HepG2 (cell line): ENCODE measurements around the gene MLST8. TPM values are rescaled to one million over a fixed set of nuclear protein-coding genes. Genes with fewer than 3 reads are reported as not detected.

ENCODE experiments used
- HDAC2 ChIP-seq: sonication (generic); formaldehyde crosslinking; IDR thresholded peaks from 2 replicates; pipeline ENCODE4 v1.4.0; 2020; ENCODE audit warnings: missing genetic modification reagents
- MTA3 ChIP-seq: sonication (generic); formaldehyde crosslinking; IDR thresholded peaks from 2 replicates; pipeline ENCODE4 v1.4.0; 2020; ENCODE audit warnings: missing genetic modification reagents
- NR2F6 ChIP-seq, 2 experiments: IDR thresholded peaks; 2 replicates each; pipeline ENCODE4 v1.6.1; 2016; ENCODE audit warnings: antibody characterized with exemption in 1 of 2, mild to moderate bottlenecking in 1 of 2
- POLR2G ChIP-seq: fragments of 200-400 bp; formaldehyde crosslinking; IDR thresholded peaks from 2 replicates; pipeline ENCODE4 v1.6.1; 2018; ENCODE audit warnings: mild to moderate bottlenecking, low read depth, low read length, moderate library complexity
- SMARCC2 ChIP-seq: fragments of 450-650 bp; IDR thresholded peaks from 2 replicates; pipeline ENCODE4 v1.6.1; 2017; ENCODE audit warnings: antibody characterized with exemption, mild to moderate bottlenecking
- ZMYM3 ChIP-seq: sonication (generic); formaldehyde crosslinking; IDR thresholded peaks from 2 replicates; pipeline ENCODE4 v1.5.1; 2020; ENCODE audit warnings: mild to moderate bottlenecking, missing genetic modification reagents
- ZNF329 ChIP-seq: sonication (generic); formaldehyde crosslinking; IDR thresholded peaks from 2 replicates; pipeline ENCODE4 v1.9.0; 2021; ENCODE audit warnings: low read depth, mild to moderate bottlenecking, missing genetic modification reagents
- ZNF446 ChIP-seq: sonication (generic); formaldehyde crosslinking; IDR thresholded peaks from 2 replicates; pipeline ENCODE4 v1.5.0; 2020; ENCODE audit warnings: mild to moderate bottlenecking, missing genetic modification reagents
- ZNF616 ChIP-seq: sonication (generic); formaldehyde crosslinking; IDR thresholded peaks from 2 replicates; pipeline ENCODE4 v1.5.0; 2020; ENCODE audit warnings: low read depth, mild to moderate bottlenecking, missing genetic modification reagents
- ZNF660 ChIP-seq: sonication (generic); formaldehyde crosslinking; IDR thresholded peaks from 2 replicates; pipeline ENCODE4 v1.5.1; 2020; ENCODE audit warnings: mild to moderate bottlenecking, low read depth, missing genetic modification reagents, borderline replicate concordance
- ZNF761 ChIP-seq: sonication (generic); formaldehyde crosslinking; conservative IDR thresholded peaks from 2 replicates; pipeline ENCODE4 v1.4.0; 2020; ENCODE audit warnings: mild to moderate bottlenecking, missing genetic modification reagents
- ZNF891 ChIP-seq: sonication (generic); formaldehyde crosslinking; IDR thresholded peaks from 2 replicates; pipeline ENCODE4 v1.5.0; 2020; ENCODE audit warnings: mild to moderate bottlenecking, missing genetic modification reagents
- polyA plus RNA-seq, 8 experiments: library from polyadenylated mRNA; depleted of rRNA in 3 of 8; stranded (reverse) in 7 of 8; unstranded in 1 of 8; fragments of >200 nt; fragmentation: Illumina TruSeq in 4 of 8; extraction: Trizol in 4 of 8; gene quantifications; 2 replicates each; pipeline versions ENCODE4 v1.2.1 to v1.2.3, GENCODE V29; 2011 to 2016; ENCODE audit warnings: low read depth in 4 of 8, missing spikeins in 1 of 8, mixed read lengths in 1 of 8; ENCODE audit not compliant: insufficient read depth in 1 of 8
- total RNA-seq, 5 experiments: library from RNA; depleted of rRNA; stranded (reverse); fragments of >200 nt; fragmentation: Illumina TruSeq; extraction: Trizol; gene quantifications; 2 replicates each; pipeline ENCODE4 v1.2.3, GENCODE V29; 2016; ENCODE audit warnings: low read depth in 1 of 5
- TF ChIP-seq, protein P1 (sequence below): sonication (generic); formaldehyde crosslinking; IDR thresholded peaks from 2 replicates; pipeline ENCODE4 v1.4.0; 2020; ENCODE audit warnings: mild to moderate bottlenecking, missing genetic modification reagents, borderline replicate concordance
- TF ChIP-seq, protein P2 (sequence below): sonication (generic); formaldehyde crosslinking; IDR thresholded peaks from 2 replicates; pipeline ENCODE4 v1.8.0; 2022; ENCODE audit warnings: missing genetic modification reagents, mild to moderate bottlenecking, moderate library complexity, borderline replicate concordance
- TF ChIP-seq, protein P3 (sequence below): sonication (generic); formaldehyde crosslinking; IDR thresholded peaks from 2 replicates; pipeline ENCODE4 v1.4.0; 2020; ENCODE audit warnings: missing genetic modification reagents, borderline replicate concordance
- TF ChIP-seq, protein P4 (sequence below): sonication (generic); formaldehyde crosslinking; IDR thresholded peaks from 2 replicates; pipeline ENCODE4 v1.4.0; 2020; ENCODE audit warnings: missing genetic modification reagents
- TF ChIP-seq, protein P5 (sequence below): sonication (generic); formaldehyde crosslinking; IDR thresholded peaks from 2 replicates; pipeline ENCODE4 v1.5.1; 2020; ENCODE audit warnings: mild to moderate bottlenecking, missing genetic modification reagents, moderate library complexity

Gene MLST8
- total and polyA plus RNA-seq, 2 of the 13 experiments (the other 11 are each of a cell fraction or from before 2014, with no cell fraction given): 30.8 to 72.7 TPM

DNA sequence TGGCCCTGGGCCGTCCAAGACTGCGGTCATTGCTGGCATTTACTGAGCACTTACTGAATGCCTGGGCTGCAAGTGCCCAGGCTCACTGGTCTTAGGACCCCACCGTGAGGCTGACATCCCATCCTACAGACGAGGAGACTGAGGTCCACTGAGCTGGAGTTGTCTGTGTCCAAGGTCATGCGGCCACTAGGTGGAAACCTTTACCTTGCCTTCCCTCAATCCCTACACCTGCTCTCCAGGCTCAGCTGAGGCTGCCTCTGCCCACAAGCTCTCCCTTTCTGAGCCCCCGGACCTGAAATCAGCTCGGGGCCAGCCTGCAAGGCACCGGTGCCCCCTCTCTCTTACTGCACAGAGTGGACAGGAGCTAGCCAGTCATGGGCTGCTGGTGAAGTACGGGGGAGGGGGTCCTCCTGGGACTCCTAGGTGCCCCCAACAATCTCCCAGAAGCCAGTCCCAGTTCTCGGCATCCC is 10.4 kb upstream of the MLST8 start (continued):
- TF ChIP-seq, protein P1, sequence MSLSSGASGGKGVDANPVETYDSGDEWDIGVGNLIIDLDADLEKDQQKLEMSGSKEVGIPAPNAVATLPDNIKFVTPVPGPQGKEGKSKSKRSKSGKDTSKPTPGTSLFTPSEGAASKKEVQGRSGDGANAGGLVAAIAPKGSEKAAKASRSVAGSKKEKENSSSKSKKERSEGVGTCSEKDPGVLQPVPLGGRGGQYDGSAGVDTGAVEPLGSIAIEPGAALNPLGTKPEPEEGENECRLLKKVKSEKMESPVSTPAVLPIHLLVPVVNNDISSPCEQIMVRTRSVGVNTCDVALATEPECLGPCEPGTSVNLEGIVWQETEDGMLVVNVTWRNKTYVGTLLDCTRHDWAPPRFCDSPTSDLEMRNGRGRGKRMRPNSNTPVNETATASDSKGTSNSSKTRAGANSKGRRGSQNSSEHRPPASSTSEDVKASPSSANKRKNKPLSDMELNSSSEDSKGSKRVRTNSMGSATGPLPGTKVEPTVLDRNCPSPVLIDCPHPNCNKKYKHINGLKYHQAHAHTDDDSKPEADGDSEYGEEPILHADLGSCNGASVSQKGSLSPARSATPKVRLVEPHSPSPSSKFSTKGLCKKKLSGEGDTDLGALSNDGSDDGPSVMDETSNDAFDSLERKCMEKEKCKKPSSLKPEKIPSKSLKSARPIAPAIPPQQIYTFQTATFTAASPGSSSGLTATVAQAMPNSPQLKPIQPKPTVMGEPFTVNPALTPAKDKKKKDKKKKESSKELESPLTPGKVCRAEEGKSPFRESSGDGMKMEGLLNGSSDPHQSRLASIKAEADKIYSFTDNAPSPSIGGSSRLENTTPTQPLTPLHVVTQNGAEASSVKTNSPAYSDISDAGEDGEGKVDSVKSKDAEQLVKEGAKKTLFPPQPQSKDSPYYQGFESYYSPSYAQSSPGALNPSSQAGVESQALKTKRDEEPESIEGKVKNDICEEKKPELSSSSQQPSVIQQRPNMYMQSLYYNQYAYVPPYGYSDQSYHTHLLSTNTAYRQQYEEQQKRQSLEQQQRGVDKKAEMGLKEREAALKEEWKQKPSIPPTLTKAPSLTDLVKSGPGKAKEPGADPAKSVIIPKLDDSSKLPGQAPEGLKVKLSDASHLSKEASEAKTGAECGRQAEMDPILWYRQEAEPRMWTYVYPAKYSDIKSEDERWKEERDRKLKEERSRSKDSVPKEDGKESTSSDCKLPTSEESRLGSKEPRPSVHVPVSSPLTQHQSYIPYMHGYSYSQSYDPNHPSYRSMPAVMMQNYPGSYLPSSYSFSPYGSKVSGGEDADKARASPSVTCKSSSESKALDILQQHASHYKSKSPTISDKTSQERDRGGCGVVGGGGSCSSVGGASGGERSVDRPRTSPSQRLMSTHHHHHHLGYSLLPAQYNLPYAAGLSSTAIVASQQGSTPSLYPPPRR (CRISPR knock-in tag): no peak
- TF ChIP-seq HDAC2 (CRISPR knock-in tag) (peak; percentile 24; the same call in 1 of the 2 replicates), NR2F6 (IDR thresholded peaks at IDR 0.05) (no peak), NR2F6 (CRISPR knock-in tag; IDR thresholded peaks at IDR 0.05) (peak; percentile 22; the same call in 1 of the 2 replicates), ZNF761 (no peak), ZNF660 (CRISPR knock-in tag) (no peak), POLR2G (no peak), ZNF329 (CRISPR knock-in tag) (no peak), ZMYM3 (CRISPR knock-in tag) (peak; percentile 100), SMARCC2 (no peak), MTA3 (CRISPR knock-in tag) (no peak), ZNF891 (peak; percentile 27; the same call in 1 of the 2 replicates), ZNF616 (CRISPR knock-in tag) (no peak), ZNF446 (no peak)
- TF ChIP-seq, protein P2, sequence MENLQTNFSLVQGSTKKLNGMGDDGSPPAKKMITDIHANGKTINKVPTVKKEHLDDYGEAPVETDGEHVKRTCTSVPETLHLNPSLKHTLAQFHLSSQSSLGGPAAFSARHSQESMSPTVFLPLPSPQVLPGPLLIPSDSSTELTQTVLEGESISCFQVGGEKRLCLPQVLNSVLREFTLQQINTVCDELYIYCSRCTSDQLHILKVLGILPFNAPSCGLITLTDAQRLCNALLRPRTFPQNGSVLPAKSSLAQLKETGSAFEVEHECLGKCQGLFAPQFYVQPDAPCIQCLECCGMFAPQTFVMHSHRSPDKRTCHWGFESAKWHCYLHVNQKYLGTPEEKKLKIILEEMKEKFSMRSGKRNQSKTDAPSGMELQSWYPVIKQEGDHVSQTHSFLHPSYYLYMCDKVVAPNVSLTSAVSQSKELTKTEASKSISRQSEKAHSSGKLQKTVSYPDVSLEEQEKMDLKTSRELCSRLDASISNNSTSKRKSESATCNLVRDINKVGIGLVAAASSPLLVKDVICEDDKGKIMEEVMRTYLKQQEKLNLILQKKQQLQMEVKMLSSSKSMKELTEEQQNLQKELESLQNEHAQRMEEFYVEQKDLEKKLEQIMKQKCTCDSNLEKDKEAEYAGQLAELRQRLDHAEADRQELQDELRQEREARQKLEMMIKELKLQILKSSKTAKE: no peak
- TF ChIP-seq, protein P3, sequence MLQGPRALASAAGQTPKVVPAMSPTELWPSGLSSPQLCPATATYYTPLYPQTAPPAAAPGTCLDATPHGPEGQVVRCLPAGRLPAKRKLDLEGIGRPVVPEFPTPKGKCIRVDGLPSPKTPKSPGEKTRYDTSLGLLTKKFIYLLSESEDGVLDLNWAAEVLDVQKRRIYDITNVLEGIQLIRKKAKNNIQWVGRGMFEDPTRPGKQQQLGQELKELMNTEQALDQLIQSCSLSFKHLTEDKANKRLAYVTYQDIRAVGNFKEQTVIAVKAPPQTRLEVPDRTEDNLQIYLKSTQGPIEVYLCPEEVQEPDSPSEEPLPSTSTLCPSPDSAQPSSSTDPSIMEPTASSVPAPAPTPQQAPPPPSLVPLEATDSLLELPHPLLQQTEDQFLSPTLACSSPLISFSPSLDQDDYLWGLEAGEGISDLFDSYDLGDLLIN (CRISPR knock-in tag): no peak
- TF ChIP-seq, protein P4, sequence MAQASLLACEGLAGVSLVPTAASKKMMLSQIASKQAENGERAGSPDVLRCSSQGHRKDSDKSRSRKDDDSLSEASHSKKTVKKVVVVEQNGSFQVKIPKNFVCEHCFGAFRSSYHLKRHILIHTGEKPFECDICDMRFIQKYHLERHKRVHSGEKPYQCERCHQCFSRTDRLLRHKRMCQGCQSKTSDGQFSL (CRISPR knock-in tag): no peak
- TF ChIP-seq, protein P5, sequence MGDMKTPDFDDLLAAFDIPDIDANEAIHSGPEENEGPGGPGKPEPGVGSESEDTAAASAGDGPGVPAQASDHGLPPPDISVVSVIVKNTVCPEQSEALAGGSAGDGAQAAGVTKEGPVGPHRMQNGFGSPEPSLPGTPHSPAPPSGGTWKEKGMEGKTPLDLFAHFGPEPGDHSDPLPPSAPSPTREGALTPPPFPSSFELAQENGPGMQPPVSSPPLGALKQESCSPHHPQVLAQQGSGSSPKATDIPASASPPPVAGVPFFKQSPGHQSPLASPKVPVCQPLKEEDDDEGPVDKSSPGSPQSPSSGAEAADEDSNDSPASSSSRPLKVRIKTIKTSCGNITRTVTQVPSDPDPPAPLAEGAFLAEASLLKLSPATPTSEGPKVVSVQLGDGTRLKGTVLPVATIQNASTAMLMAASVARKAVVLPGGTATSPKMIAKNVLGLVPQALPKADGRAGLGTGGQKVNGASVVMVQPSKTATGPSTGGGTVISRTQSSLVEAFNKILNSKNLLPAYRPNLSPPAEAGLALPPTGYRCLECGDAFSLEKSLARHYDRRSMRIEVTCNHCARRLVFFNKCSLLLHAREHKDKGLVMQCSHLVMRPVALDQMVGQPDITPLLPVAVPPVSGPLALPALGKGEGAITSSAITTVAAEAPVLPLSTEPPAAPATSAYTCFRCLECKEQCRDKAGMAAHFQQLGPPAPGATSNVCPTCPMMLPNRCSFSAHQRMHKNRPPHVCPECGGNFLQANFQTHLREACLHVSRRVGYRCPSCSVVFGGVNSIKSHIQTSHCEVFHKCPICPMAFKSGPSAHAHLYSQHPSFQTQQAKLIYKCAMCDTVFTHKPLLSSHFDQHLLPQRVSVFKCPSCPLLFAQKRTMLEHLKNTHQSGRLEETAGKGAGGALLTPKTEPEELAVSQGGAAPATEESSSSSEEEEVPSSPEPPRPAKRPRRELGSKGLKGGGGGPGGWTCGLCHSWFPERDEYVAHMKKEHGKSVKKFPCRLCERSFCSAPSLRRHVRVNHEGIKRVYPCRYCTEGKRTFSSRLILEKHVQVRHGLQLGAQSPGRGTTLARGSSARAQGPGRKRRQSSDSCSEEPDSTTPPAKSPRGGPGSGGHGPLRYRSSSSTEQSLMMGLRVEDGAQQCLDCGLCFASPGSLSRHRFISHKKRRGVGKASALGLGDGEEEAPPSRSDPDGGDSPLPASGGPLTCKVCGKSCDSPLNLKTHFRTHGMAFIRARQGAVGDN (CRISPR knock-in tag): no peak
